Mesothelial cell of epicardium (in vitro differentiated cells): Measurements from ENCODE around the gene AUTS2. TPM values are rescaled to one million over a fixed set of nuclear protein-coding genes. Genes with fewer than 3 reads are reported as not detected.

Experiments used
- DNase-seq, 2 experiments: peaks; one replicate each; pipeline ENCODE4 v3.0.0; 2021; ENCODE audit warnings: low spot score in 2 of 2; ENCODE audit not compliant: unreplicated experiment in 2 of 2
- H3K27ac Mint-ChIP-seq: 2 replicates; pipeline ENCODE4 v1.8.0; 2021; ENCODE audit warnings: mixed read lengths
- H3K27me3 Mint-ChIP-seq: 2 replicates; pipeline ENCODE4 v1.8.0; 2021; ENCODE audit warnings: low read depth, mixed read lengths
- H3K36me3 Mint-ChIP-seq: 2 replicates; pipeline ENCODE4 v1.8.0; 2021; ENCODE audit warnings: mixed read lengths
- H3K4me1 Mint-ChIP-seq: 2 replicates; pipeline ENCODE4 v1.8.0; 2021; ENCODE audit warnings: mixed read lengths
- H3K4me3 Mint-ChIP-seq: 2 replicates; pipeline ENCODE4 v1.8.0; 2021; ENCODE audit warnings: mild to moderate bottlenecking, moderate library complexity, mixed read lengths
- H3K9me3 Mint-ChIP-seq: 2 replicates; pipeline ENCODE4 v1.8.0; 2021; ENCODE audit warnings: mixed read lengths
- CTCF ChIP-seq: fragments of 200-600 bp; sonication (generic); IDR thresholded peaks from one replicate; pipeline ENCODE4 v1.5.0; 2021; ENCODE audit warnings: antibody characterized with exemption; ENCODE audit not compliant: unreplicated experiment
- total RNA-seq: library from RNA; stranded (reverse); gene quantifications from 3 replicates; pipeline ENCODE4 v1.2.1, GENCODE V29; 2021

AUTS2 gene
- total RNA-seq, 1 donor from 2014 or later = 135 TPM

- H3K4me3 Mint-ChIP-seq = no peak overlapping the region
- peaks cover 29% of the 10 kb centered on the region for H3K4me1 Mint-ChIP-seq
- TF ChIP-seq CTCF = no peak
- DNase-seq = no peak
- H3K9me3 Mint-ChIP-seq = no peaks in the 10 kb centered on the region
- H3K27ac Mint-ChIP-seq = no peak overlapping the region
- H3K27me3 Mint-ChIP-seq = no peaks in the 10 kb centered on the region
- no peaks in the 10 kb centered on the region for H3K36me3 Mint-ChIP-seq
Observed at GRCh38 chr7:69605546-69605945, 7.3 kb downstream of the AUTS2 start.

GRCh38 chr7:69608049-69608448 lies 9.8 kb downstream of the AUTS2 start:
- TF ChIP-seq CTCF = no peak
- H3K27me3 Mint-ChIP-seq = no peaks in the 10 kb centered on the region
- DNase-seq = no peak
- H3K4me3 Mint-ChIP-seq = no peak overlapping the region
- no peaks in the 10 kb centered on the region for H3K9me3 Mint-ChIP-seq
- peaks cover 33% of the 10 kb centered on the region for H3K4me1 Mint-ChIP-seq
- no peak overlapping the region for H3K27ac Mint-ChIP-seq
- H3K36me3 Mint-ChIP-seq = no peaks in the 10 kb centered on the region

GRCh38 chr7:69608878-69609277 lies 10.6 kb downstream of the AUTS2 start:
- Mint-ChIP-seq H3K4me3 (no peak overlapping the region), H3K27ac (no peak overlapping the region), H3K9me3 (no peaks in the 10 kb centered on the region), H3K4me1 (peaks cover 35% of the 10 kb centered on the region), H3K27me3 (no peaks in the 10 kb centered on the region), H3K36me3 (no peaks in the 10 kb centered on the region)
- DNase-seq = no peak
- TF ChIP-seq CTCF = no peak

GRCh38 chr7:69609541-69610373 lies 11.5 kb downstream of the AUTS2 start:
- no peak for TF ChIP-seq CTCF
- no peaks in the 10 kb centered on the region for H3K9me3 Mint-ChIP-seq
- no peak overlapping the region for H3K4me3 Mint-ChIP-seq
- H3K27ac Mint-ChIP-seq = no peak overlapping the region
- peaks cover 37% of the 10 kb centered on the region for H3K4me1 Mint-ChIP-seq
- DNase-seq = no peak
- no peaks in the 10 kb centered on the region for H3K27me3 Mint-ChIP-seq
- no peaks in the 10 kb centered on the region for H3K36me3 Mint-ChIP-seq

GRCh38 chr7:69610374-69611084 lies 12.3 kb downstream of the AUTS2 start:
- TF ChIP-seq CTCF = no peak
- Mint-ChIP-seq H3K27ac (no peak overlapping the region), H3K4me3 (no peak overlapping the region), H3K36me3 (no peaks in the 10 kb centered on the region), H3K9me3 (no peaks in the 10 kb centered on the region), H3K27me3 (no peaks in the 10 kb centered on the region), H3K4me1 (peaks cover 37% of the 10 kb centered on the region)
- no peak for DNase-seq
